C4-2B (cell line): ENCODE data around the gene SLAMF8.

Experiments
- CTCF ChIP-seq: fragments of 450-650 bp; conservative IDR thresholded peaks from 2 replicates; pipeline ENCODE4 v1.5.1; 2017; ENCODE audit warnings: mild to moderate bottlenecking
- ZFX ChIP-seq: fragments of 450-650 bp; IDR thresholded peaks from 2 replicates; pipeline ENCODE4 v1.6.1; 2017

DNA sequence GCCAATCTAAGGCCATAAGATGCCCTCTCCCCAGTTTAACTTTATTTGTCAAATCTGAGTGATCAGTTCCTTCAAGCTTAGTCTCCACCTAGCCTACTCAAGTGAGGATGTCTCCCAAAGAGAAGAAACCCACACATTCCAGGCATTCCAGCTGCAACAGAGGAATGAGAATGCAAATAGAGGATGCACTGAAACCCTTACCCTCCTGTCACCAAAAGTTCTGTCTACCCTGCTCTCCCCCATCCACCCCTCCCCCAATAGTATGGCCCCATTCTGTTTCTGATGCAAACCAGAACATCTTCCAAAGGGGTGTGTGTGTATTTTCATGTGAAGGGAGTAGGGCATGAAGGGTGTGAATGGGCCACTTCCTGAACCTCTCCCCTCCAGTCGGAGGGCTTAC is 42.9 kb upstream of the SLAMF8 start:
- TF ChIP-seq CTCF (no peak), ZFX (no peak)
